Spleen (tissue), 11 donors: ENCODE data around the gene F2RL3. TPM values are rescaled to one million over a fixed set of nuclear protein-coding genes. Genes with fewer than 3 reads are reported as not detected.
"Not testable (repeated sequence)": the region's sequence is repeated elsewhere in the genome, so short reads cannot be mapped to it uniquely, and the experiment has no call there.

Experiments
- DNase-seq: peaks from one replicate; pipeline ENCODE4 v3.0.0-alpha.2; 2020
- H3K27ac ChIP-seq, 8 donors: fragments of 200-600 bp; sonication (generic) in 7 of 8; 1 replicate in 4 of 8; 2 replicates in 4 of 8; pipeline versions ENCODE4 v1.5.0 to v1.8.0; 2016 to 2021; ENCODE audit warnings: inconsistent platforms in 4 of 8, mild to moderate bottlenecking in 4 of 8, moderate library complexity in 1 of 8
- H3K27me3 ChIP-seq, 7 donors: fragments of 200-600 bp; sonication (generic) in 6 of 7; replicated peaks in 1 of 7; 1 replicate in 4 of 7; 2 replicates in 3 of 7; pipeline versions ENCODE4 v1.5.0 to v1.8.0; 2016 to 2021; ENCODE audit warnings: inconsistent platforms in 3 of 7, mild to moderate bottlenecking in 1 of 7
- H3K36me3 ChIP-seq, 6 donors: fragments of 200-600 bp; sonication (generic) in 5 of 6; 1 replicate in 4 of 6; 2 replicates in 2 of 6; pipeline versions ENCODE4 v1.5.0 to v1.8.0; 2016 to 2021; ENCODE audit warnings: inconsistent platforms in 2 of 6
- H3K4me1 ChIP-seq, 6 donors: fragments of 200-600 bp; sonication (generic) in 5 of 6; 1 replicate in 3 of 6; 2 replicates in 3 of 6; pipeline versions ENCODE4 v1.5.0 to v1.8.0; 2016 to 2021; ENCODE audit warnings: inconsistent platforms in 3 of 6
- H3K4me3 ChIP-seq, 8 donors: fragments of 200-600 bp; sonication (generic) in 7 of 8; 1 replicate in 4 of 8; 2 replicates in 4 of 8; pipeline versions ENCODE4 v1.5.0 to v1.8.0; 2016 to 2021; ENCODE audit warnings: inconsistent platforms in 4 of 8, mild to moderate bottlenecking in 4 of 8, moderate library complexity in 2 of 8
- H3K9me3 ChIP-seq, 8 donors: fragments of 200-600 bp; sonication (generic) in 7 of 8; 1 replicate in 4 of 8; 2 replicates in 4 of 8; pipeline versions ENCODE4 v1.5.0 to v1.8.0; 2016 to 2021; ENCODE audit warnings: inconsistent platforms in 4 of 8
- CTCF ChIP-seq, 11 experiments: fragments of 200-600 bp in 7 of 11; fragments of 450-650 bp in 4 of 11; sonication (generic) in 4 of 11; IDR thresholded peaks in 8 of 11; conservative IDR thresholded peaks in 3 of 11; 1 replicate in 7 of 11; 2 replicates in 4 of 11; pipeline versions ENCODE4 v1.4.0 to v1.8.0; 2016 to 2021; ENCODE audit warnings: antibody characterized with exemption in 11 of 11, inconsistent platforms in 4 of 11, mild to moderate bottlenecking in 1 of 11
- POLR2A ChIP-seq, 3 donors: fragments of 450-650 bp; IDR thresholded peaks; one replicate each; pipeline ENCODE4 v1.5.1; 2017; ENCODE audit warnings: antibody characterized with exemption in 3 of 3, mild to moderate bottlenecking in 1 of 3
- POLR2AphosphoS5 ChIP-seq, 3 donors: sonication (generic); formaldehyde crosslinking; IDR thresholded peaks; one replicate each; pipeline ENCODE4 v1.5.1; 2017; ENCODE audit warnings: antibody characterized with exemption in 3 of 3
- WGBS, 5 donors: extraction: QIAGEN DNeasy Blood & Tissue Kit in 3 of 5; methylation state at CpG; one replicate each; pipeline versions ENCODE4 v1.1.5 to v1.1.7; 2013 to 2018; 5-methylcytosine and 5-hydroxymethylcytosine counted together
- intact Hi-C: fragments of 100-400 bp; cut with DNase I; formaldehyde crosslinking; loops from one replicate; pipeline ENCODE4 v1.15.0; 2023; ENCODE audit warnings: low total_unique reads
- polyA plus RNA-seq, 3 donors: library from polyadenylated mRNA; stranded (reverse); fragments of 200-250 nt; gene quantifications; one replicate each; pipeline ENCODE4 v1.2.1, GENCODE V29; 2013
- small RNA-seq, 4 donors: library from RNA; depleted of rRNA; stranded (forward); fragments of <200 nt; gene quantifications; one replicate each; pipeline ENCODE3, GENCODE V24; 2016
- total RNA-seq, 7 donors: library from RNA; depleted of rRNA in 3 of 7; stranded (reverse); fragments of >200 nt in 3 of 7; fragmentation: NEBNext Ultra II Directional in 4 of 7; extraction: Animal tissue kit (Norgen Biotek cat#: 25700) in 4 of 7; gene quantifications; one replicate each; pipeline versions ENCODE4 v1.1.0 to v1.2.1, GENCODE V29; 2016 to 2021
- donor health status: healthy with polysubstance abuse.
- donor health status: DM: no; HTN: no; CAD: no; lungs with moderate emphysema.
- donor health status: DM: no; HTN: no; CAD: no.
- donor health status: Bipolar disorder and iron deficiency.
- donor health status: healthy.
- donor health status: DM: no; HTN: no; CAD: no.
- donor health status: DM: yes; HTN: yes; CAD: no.

The F2RL3 gene
- total and polyA plus RNA-seq, 10 donors: 0.48 to 5.4 (median 1.8) TPM

DNA sequence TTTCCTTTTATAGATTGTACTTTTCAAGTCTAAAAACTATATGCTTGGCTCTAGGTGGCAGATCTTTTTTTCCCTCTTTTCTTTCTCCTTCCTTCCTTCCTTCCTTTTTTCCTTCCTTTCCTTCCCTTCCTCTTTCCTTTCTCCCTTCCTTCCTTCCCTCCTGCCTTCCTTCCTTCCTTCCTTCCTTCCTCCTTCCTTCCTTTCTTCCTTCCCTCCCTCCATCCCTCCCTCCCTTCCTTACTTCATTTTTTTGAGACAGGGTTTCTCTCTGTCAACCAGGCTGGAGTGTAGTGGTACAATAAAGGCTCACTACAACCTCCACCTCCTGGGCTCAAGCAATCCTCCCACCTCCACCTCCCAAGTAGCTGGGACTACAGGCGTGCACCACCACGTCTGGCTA, 48.1 kb downstream of the F2RL3 start:
- H3K36me3 ChIP-seq: no peaks in the 10 kb centered on the region
- WGBS, 5 donors: 90 to 95% (median 91%) methylated on average over 2 of the region's 2 CpGs
- H3K27ac ChIP-seq: no peak overlapping the region
- H3K27me3 ChIP-seq: no peaks in the 10 kb centered on the region
- peaks cover 2 to 49% (median 34%) of the 10 kb centered on the region in 8 donors for H3K9me3 ChIP-seq
- intact Hi-C loops: no loop called here
- DNase-seq: peak; percentile 6
- no peak overlapping the region for H3K4me3 ChIP-seq
- H3K4me1 ChIP-seq: no peaks in the 10 kb centered on the region
- TF ChIP-seq CTCF (IDR thresholded peaks at IDR 0.05 in 8 of 11, conservative IDR thresholded peaks at IDR 0.05 in 3 of 11): no peak
- TF ChIP-seq POLR2A (IDR thresholded peaks at IDR 0.05): no peak
- TF ChIP-seq POLR2AphosphoS5 (IDR thresholded peaks at IDR 0.05): no peak

DNA sequence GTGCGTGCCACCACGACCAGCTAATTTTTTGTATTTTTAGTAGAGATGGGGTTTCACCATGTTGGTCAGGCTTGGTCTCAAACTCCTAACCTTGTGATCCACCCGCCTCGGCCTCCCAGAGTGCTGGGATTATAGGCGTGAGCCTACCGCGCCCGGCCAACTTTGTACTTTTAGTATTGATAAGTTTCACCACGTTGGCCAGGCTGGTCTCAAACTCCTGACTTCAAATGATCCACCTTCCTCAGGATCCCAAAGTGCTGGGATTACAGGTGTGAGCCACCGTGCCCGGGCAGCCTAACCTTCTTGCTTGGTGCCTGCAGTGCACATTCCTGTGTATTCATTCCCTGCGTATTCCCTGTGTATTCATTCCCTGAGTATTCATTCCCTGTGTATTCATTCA, 49.0 kb downstream of the F2RL3 start:
- H3K27me3 ChIP-seq, intact Hi-C loops, H3K4me3 ChIP-seq, H3K27ac ChIP-seq, H3K4me1 ChIP-seq, H3K36me3 ChIP-seq: not testable (repeated sequence)
- peaks cover 2 to 41% (median 33%) of the 10 kb centered on the region in 8 donors for H3K9me3 ChIP-seq
- peak; percentile 10 for DNase-seq
- 88 to 96% (median 94%) methylated on average over 12 of the region's 12 CpGs for WGBS, 5 donors

- Histone ChIP-seq H3K4me3 (no peak overlapping the region), H3K36me3 (no peaks in the 10 kb centered on the region), H3K9me3 (peaks cover 2 to 37% (median 30%) of the 10 kb centered on the region in 8 donors), H3K4me1 (no peaks in the 10 kb centered on the region), H3K27me3 (no peaks in the 10 kb centered on the region), H3K27ac (no peak overlapping the region)
- intact Hi-C loops: no loop called here
- peak; percentile 22 for DNase-seq
- WGBS, 5 donors: 89 to 96% (median 92%) methylated on average over 11 of the region's 11 CpGs
- TF ChIP-seq POLR2A (IDR thresholded peaks at IDR 0.05) (no peak), CTCF (IDR thresholded peaks at IDR 0.05 in 8 of 11, conservative IDR thresholded peaks at IDR 0.05 in 3 of 11) (no peak), POLR2AphosphoS5 (IDR thresholded peaks at IDR 0.05) (no peak)
Observed at GRCh38 chr19:16938211-16938610, 49.4 kb downstream of the F2RL3 start.

- H3K27me3 ChIP-seq, H3K4me1 ChIP-seq, H3K27ac ChIP-seq, H3K36me3 ChIP-seq, intact Hi-C loops, DNase-seq, H3K4me3 ChIP-seq: not testable (repeated sequence)
- H3K9me3 ChIP-seq: peaks cover 0 to 19% (median 11%) of the 10 kb centered on the region in 8 donors
- 93 to 97% (median 94%) methylated on average over 7 of the region's 7 CpGs for WGBS, 5 donors
Observed at GRCh38 chr19:16940063-16940462, 51.3 kb downstream of the F2RL3 start.

GRCh38 chr19:16940626-16941025, 51.8 kb downstream of the F2RL3 start:
- no peaks in the 10 kb centered on the region for H3K27me3 ChIP-seq
- 84 to 94% (median 89%) methylated on average over 9 of the region's 9 CpGs for WGBS, 5 donors
- TF ChIP-seq POLR2A (IDR thresholded peaks at IDR 0.05) (no peak), CTCF (IDR thresholded peaks at IDR 0.05 in 8 of 11, conservative IDR thresholded peaks at IDR 0.05 in 3 of 11) (no peak), POLR2AphosphoS5 (IDR thresholded peaks at IDR 0.05) (no peak)

More at GRCh38 chr19:16940626-16941025, 51.8 kb downstream of the F2RL3 start:
- H3K4me3 ChIP-seq: no peak overlapping the region
- no peaks in the 10 kb centered on the region for H3K36me3 ChIP-seq
- intact Hi-C loops: no loop called here
- H3K27ac ChIP-seq: no peak overlapping the region
- peaks cover 0 to 13% (median 6%) of the 10 kb centered on the region in 8 donors for H3K9me3 ChIP-seq
- H3K4me1 ChIP-seq: no peaks in the 10 kb centered on the region
- DNase-seq: peak; percentile 10

Small RNA genes lying within 50 kb of the gene (small RNA-seq; reads per million reads assigned to genes)
- gene RN7SL823P (0 reads per million in 4 donors), gene RN7SL835P (0 reads per million in 4 donors)

Other genes with a start within 250 kb of the F2RL3 start
- 10 to 100 TPM; 58.0 to 95.4 (median 82.0) TPM for gene SMIM7, start 228.9 kb upstream of the F2RL3 start, total RNA-seq
- 10 to 100 TPM; 57.3 to 74.8 (median 73.6) TPM for gene SMIM7, start 228.9 kb upstream of the F2RL3 start, polyA plus RNA-seq
- gene TMEM38A, start 227.9 kb upstream of the F2RL3 start, total RNA-seq: 1 to 10 TPM; 1.5 to 3.9 (median 2.1) TPM
- 1 to 10 TPM; 2.8 to 5.4 (median 3.5) TPM for gene TMEM38A, start 227.9 kb upstream of the F2RL3 start, polyA plus RNA-seq
- under 1 TPM in 2 of 7 donors, not detected in 5; 0.03 to 0.06 TPM for gene NWD1, start 169.2 kb upstream of the F2RL3 start, total RNA-seq
- under 1 TPM; under 0.01 to 0.03 (median 0.02) TPM for gene NWD1, start 169.2 kb upstream of the F2RL3 start, polyA plus RNA-seq
- gene SIN3B, start 59.6 kb upstream of the F2RL3 start, total RNA-seq: 100 to 1,000 TPM in 1 of 7 donors, 10 to 100 TPM in 6; 66.2 to 107 (median 84.2) TPM
- gene SIN3B, start 59.6 kb upstream of the F2RL3 start, polyA plus RNA-seq: 10 to 100 TPM; 14.6 to 50.9 (median 29.6) TPM
- 10 to 100 TPM in 5 of 7 donors, 1 to 10 TPM in 2; 4.5 to 18.7 (median 12.0) TPM for gene CPAMD8, start 137.8 kb downstream of the F2RL3 start, total RNA-seq
- 1 to 10 TPM; 2.1 to 4.4 (median 4.1) TPM for gene CPAMD8, start 137.8 kb downstream of the F2RL3 start, polyA plus RNA-seq
- 10 to 100 TPM in 5 of 7 donors, 1 to 10 TPM in 2; 7.7 to 15.3 (median 13.2) TPM for gene HAUS8, start 186.5 kb downstream of the F2RL3 start, total RNA-seq
- gene HAUS8, start 186.5 kb downstream of the F2RL3 start, polyA plus RNA-seq: 10 to 100 TPM; 20.5 to 24.5 (median 22.6) TPM
- gene MYO9B, start 186.8 kb downstream of the F2RL3 start, total RNA-seq: 100 to 1,000 TPM; 232 to 329 (median 281) TPM
- gene MYO9B, start 186.8 kb downstream of the F2RL3 start, polyA plus RNA-seq: 100 to 1,000 TPM in 2 of 3 donors, 10 to 100 TPM in 1; 70.5 to 192 (median 190) TPM